NK-92 treated with Interleukin-12 subunit alpha and Interleukin-12 subunit beta, amount 100 ng/mL, for 24 hours (cell line): Measurements from ENCODE around the gene RAB5IF.
A peak's percentile ranks its signal among the peaks of the same experiment; 100 is the strongest.
"Not testable (repeated sequence)": the region's sequence is repeated elsewhere in the genome, so short reads cannot be mapped to it uniquely, and the experiment has no call there.

ENCODE experiments used
- DNase-seq: peaks from one replicate; lab custom pipeline; 2025; lab: John Stamatoyannopoulos, UW

RAB5IF gene

DNA sequence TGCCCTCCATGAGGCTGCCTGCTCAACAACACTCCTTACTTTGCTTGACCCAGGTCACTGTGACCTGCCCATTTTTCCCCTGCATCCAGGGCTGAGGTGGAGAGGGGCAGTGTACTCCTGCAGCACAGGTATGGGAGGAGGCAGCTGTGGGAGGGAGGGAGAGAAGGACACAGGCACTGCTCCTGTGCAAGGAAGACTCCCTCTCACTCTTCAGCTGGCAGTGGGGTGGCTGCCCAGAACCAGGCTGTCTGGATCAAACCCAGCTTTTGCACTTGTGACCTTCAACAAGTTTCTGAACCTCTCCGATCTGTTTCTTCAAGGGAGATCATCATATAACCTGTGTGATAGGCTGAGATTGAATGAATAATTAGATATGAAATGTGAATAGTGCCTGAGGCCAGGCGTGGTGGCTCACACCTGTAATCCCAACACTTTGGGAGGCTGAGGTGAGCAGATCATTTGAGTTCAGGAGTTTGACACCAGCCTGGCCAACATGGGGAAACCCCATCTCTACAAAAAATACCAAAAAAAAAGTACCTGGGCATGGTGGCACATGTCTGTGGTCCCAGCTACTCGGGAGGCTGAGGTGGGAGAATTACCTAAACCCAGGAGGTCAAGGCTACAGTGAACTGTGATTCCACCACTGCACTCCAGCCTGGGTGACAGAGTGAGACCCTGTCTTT is 18.1 kb upstream of the RAB5IF start:
- DNase-seq = no peak

DNA sequence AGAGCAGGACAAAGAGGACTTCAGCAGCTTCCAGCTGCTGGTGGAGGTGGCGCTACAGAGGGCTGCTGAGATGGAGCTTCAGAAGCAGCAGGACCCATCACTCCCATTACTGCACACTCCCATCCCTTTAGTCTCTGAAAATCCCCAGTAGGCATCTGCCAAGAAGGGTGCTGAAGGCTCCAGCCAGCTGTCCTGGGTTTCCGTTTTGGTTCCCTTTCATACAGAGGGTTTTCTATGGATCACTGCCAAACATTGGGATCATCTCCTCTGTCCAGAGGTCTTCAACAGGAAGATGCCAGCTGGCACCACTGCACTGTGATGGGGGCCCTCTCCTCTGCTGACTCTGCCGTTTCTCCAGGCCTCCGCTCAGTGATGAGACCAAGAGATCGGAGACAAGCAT is 14.3 kb upstream of the RAB5IF start:
- DNase-seq = no peak

DNA sequence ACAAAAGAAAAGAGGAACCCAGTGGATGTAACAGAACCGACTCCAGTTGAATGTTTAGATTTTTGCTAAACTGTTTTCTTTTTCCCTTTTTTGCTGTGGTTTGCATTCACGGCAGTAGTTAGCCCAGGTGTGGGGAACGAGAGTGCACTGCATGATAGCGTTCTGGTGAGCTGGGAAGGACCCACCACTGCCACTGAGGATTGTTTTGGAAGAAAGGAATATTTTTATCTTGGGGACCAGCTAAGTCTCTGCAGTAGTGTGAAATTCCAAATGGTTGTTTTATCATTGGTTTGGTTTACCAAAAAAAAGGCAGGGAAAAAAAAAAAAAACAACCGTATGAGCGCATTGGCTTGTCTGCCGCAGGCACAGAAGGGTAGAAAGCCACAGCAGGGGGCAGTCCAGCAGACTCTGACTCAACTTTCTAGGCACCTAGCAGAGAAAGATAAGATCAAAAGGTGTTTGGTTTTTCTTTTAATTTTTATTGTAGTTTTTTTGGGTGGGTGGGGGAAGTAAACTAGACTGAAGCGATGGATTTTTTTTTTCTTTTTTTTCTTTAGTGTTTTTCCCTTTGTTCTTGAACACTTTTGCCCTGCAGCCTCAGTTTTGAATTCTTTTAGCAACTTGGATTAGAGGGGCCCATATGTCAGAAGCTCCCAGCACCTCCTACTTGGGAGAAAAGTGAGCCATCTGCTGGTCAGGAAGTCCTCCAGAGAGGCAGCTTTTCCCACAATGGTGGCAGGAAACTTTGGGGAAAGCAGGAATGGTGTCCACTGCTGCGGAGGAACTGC is 13.5 kb upstream of the RAB5IF start:
- DNase-seq = no peak

DNA sequence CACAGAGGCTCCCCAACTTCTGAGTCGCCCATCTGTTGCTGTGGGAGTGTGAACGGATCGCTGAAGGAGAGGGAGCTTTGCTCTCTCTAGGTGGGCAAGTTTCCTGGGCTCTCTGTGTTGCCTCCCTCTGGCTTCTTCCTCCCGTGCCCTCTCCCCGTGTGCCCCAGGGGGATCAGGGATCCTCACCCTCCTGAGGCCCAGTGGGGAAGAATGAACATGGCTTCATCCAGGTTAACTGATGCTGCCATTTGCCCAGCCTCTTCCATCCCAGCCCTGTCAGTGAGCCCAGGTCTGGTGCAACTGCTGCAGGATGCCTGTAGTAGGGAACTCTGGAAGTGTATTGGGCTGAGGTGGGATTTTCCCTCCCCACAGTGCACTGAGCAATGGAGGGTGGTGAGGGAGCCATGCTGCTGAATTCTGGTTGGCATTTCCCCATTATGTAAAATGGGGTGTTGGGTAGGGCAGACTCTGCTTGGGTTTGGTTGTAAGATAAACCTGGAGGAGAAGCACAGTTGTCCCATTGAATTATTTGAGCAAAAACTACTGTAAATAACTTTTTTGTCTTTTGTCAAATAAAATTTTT is 12.1 kb upstream of the RAB5IF start:
- DNase-seq = no peak

DNA sequence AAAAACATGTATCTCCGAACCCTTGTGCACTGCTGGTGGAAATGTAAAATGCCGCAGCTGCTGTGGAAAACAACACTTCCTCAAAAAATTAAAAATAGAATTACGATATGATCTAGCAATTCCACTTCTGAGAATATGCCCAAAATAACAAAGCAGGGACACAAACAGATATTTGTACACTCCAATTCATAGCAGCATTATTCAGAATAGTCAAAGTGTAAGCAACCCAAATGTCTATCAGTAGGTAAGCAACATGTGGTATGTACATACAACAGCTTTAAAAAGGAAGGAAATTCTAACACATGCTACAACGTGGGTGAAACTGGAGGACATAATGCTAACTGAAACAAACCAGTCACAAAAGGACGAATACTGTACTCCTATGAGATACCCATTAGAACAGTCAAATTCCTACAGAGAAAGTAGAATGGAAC is 5.7 kb upstream of the RAB5IF start:
- no peak for DNase-seq

DNA sequence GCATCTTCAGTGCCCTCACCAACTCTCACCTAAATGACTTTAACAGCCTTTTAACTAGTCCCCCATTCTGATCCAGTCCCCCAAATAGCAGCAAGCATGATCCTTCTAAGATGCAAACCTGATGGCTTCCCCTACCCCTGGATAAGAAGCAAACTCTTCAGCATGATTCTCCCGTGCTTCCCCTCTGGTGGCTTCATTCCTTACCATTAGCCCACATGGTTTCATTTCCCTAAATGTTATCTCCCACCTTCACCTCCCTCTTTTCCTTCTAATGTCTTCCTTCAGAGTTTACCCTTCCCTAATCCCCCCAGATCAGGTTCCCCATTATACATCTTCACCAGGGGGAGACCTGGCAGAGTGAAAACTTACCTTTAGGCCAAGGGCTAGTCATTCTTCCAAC is 4.0 kb upstream of the RAB5IF start:
- no peak for DNase-seq

DNA sequence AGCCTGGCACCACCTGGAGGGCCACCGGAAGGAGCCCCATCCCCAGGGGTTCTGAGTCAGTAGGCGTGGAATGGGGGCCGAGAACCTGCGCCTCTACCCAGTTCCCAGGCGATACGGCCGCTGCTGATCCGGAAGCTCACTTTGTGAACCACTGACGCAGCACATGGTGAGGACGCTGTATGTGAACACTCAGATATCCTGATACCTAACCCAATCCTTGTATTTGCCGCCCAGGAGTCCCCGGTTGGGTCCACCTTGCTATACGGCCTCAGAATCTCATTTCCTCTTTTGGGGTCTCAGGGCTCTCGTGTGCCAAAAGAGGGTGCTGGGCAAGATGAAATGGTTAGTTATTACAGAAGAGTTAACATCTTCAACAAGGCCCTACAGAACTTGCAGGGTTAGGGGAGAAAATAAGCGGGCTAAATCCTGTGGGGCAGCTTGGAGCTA is 604 bp upstream of the RAB5IF start:
- peak; percentile 41 for DNase-seq

DNA sequence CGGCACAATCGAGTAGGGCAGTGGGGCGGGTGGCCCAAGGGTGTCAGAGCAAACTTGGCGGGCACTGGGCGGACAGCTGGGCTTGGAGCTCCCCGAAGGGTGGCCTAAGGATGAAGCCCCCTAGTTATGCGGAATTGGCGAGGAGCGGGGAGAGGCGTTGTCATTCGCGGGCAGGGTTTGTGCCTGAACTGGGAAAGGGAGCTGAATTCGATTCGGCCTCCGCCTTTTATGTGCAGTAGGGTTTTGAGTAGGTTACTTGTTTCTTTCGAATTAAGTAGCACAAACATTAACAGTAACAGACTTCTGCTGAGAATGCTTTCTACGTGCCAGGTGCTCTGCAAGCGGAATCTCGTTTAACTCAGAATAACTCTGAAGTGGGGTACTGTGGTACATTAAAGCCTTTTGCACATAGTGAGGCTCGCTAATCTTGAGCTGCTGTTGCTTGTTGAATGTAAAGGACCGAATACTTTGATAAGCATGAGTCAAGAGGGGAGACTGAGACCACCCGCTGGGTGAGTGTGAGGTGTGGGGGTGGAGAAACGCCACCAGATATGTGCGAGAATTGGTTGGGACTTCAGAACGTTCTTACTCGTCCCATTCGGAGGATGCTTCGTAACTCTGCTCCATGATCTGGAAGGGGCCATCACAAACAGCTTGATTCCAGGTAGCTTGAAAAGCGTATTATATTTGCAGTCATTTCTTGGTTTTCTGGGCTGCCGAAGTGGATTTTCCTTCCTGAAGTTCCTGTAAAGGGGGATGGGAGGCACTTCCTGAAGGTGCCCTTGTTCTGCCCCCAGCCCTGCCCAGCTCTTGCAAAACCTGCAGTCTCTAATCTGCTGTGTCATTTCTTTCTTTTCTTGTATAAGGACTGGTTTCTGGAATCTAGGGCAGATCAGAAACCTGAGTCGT is 833 bp downstream of the RAB5IF start:
- peak; percentile 62 for DNase-seq

DNA sequence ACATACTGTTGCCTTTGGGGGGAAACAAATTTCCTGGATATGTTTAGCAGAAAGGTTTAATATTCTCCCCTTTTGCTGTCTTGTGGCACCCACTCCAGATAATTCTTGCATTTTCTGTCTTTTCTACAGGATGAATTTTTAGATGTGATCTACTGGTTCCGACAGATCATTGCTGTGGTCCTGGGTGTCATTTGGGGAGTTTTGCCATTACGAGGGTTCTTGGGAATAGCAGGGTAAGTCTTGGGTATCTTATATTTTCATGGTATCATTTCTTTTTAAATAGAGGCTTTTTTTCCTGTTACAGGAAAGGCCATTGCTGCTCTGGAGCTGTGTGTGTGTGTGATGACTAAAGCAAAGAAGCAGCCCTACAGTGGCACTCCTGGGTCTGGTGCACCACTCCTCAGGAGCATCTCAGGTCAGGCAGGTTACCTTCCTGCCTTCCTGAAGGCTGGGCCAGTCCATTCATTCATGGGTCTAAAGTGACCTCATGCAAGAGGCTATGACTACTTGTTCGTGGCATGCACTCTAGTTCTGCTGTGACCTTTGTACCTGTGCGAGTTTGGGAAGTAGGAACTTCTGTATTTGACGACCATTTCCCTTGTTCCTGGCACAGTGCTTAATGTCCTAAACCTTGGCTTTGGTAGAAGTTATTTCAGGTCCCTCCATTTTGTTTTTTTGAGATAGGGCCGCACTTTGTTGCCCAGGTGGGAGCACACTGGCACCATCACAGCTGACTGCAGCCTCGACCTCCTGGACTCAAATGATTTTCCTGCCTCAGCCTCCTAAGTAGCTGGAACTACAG is 2.2 kb downstream of the RAB5IF start:
- no peak for DNase-seq

DNA sequence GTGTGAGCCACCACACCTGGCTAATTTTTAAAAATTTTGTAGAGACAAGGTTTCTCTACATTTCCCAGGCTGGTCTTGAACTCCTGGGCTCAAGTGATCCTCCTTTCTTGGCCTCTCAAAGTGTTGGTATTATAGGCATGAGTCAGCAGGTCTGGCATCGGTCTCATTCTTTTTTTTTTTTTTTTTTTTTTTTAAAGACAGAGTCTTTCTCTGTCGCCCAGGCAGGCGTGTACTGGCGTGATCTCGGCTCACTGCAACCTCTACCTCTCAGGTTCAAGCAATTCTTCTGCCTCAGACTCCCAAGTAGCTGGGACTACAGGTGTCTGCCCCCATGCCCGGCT is 2.8 kb downstream of the RAB5IF start:
- DNase-seq = not testable (repeated sequence)

DNA sequence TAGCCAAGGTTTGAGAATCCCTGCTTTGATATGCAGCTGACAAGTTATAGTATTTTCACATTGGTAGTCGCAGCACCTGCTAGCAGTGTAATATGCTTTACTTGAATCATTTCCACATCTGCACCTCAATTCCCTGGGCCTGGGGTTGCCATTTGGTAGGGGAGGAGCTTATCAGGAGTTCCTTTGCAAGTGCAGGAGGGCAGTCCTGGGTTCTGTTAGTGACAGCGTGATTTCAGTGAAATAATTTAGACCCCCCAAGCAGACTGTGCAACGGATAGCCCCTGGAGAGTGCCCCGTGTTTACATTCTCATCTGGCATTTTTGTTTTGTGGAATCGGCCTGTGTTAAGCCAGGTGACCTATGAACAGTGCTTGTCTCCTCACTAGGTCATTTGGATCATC is 6.0 kb downstream of the RAB5IF start:
- DNase-seq = no peak

DNA sequence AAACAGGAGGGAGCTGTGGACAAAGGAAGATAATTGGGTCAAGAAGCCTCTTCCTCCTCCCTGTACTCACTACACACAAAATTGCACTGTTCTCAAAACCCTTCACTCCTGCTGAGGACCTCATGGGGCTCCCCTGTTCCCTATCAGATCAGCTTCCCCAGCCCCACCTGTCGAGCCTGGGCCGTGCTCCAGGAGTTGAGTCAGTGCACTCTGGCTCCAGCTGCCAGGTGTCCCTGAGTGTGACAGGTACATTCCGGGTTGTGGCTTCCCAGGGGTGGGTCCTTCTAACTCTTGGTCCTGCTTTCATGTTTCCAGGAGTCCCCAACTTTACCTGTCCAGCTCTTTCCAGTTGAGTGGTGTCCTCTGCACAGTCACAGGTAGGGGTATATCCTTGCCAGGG is 8.4 kb downstream of the RAB5IF start:
- DNase-seq = no peak

DNA sequence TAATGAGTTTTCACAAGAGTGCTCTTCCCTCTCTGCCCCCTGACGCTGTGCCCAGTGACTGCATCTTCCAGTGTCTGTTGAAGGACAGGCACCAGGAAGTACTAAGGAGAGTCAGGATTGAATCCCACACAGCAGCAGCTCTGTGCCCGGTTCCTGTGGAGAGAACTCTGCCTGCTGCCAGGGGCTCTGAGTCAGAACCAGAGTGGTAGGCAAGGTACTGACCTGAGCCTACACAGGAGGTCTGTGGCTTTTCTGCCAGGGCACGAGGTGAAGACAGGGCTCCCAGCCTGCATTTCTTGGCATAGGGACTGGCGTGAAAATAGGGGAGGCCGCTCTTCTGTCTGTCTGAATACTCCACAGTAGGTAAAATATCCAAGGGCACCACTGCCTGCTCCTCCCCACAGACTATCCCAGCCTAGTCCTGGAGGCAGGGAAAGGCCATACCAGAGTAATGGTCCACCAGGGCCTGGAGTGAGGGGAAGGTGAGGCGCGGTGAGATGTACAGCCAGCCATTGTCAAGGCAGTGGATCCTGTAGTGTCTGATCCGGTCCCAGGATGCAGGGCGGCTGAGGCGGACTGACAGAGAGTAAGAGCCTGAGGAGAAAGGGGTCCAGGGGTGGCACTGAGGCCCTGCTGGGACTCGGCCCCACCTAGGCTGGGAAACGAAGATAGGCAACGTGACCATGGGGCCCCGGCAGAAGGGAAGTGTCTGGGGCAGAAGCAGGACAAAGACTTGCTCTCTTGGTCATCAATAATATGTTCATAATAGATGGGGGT is 9.4 kb downstream of the RAB5IF start:
- DNase-seq = no peak

DNA sequence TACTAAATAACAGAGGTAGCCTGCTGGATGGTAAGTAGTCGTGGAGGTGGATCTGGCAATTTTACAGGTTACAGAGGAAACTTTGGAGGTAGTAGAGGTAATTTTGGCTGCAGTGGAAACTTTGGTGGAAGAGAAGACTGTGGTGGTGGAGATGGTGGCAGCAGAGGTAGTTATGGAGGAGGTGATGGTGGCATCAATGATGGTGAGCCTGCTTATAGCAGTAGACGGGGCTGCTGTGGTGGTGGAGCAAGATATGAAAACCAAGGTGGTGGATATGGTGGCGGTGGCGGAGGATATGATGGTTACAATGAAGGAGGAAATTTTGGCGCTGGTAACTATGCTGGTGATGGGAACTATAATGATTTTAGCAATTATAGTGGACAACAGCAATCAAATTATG is 15.3 kb downstream of the RAB5IF start:
- no peak for DNase-seq

DNA sequence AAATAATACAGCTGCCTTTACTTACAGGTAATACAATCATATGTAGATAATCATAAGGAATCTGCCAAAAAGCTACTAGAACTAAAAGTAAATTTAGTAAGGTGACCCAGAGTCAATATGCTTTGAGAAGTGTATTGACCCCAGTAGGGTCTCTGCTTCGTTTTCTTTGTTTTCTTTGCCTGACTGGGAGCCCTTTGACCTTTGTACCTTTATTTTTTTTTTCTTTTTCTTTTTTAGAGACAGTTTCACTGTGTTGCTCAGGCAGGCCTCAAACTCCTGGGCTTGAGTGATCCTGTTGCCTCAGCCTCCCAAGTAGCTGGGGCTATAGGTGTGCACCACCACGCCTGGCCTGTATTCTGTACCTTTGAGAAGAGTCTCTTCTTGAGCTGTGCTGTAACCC is 17.9 kb downstream of the RAB5IF start:
- no peak for DNase-seq

DNA sequence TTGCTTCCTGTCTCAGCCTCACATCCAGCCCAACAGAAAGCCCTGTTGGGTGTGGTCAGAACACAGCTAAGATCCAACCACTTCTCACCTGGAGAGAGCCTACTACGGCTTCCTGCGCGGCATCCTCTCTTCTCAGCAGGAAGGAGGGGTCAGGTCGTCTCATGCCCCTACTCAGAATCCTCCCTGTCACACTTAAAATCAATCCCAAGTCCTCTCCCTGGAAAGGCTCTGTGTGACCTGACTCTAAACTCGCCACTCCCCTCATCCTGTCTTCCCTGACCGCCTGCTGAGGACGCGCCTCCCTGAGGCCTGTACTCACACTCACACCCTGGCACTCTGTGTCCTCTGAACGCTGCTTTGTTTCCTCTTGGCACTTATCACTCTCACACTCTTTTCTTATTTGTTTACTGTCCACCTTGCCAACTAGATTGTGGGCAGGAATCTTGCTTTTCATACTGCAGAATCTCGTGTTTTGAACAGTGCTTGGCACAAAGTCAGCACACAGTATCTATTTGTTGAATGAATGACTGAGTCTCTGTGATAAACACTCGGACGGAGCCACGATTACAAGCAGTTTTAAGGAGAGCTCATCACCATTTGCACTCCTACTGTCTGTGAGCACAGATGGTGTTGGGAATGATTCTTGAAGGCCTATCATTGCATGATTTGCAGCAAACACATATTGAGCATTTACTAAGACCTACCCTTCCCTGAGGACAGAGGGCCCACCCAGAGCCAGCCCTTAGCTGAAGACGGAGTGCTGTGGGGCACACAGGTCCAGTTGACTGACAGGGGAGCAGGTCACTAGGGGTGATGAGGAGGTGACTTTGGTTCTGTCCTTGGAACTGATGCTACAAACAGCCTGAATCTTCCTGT is 18.7 kb downstream of the RAB5IF start:
- DNase-seq = no peak

DNA sequence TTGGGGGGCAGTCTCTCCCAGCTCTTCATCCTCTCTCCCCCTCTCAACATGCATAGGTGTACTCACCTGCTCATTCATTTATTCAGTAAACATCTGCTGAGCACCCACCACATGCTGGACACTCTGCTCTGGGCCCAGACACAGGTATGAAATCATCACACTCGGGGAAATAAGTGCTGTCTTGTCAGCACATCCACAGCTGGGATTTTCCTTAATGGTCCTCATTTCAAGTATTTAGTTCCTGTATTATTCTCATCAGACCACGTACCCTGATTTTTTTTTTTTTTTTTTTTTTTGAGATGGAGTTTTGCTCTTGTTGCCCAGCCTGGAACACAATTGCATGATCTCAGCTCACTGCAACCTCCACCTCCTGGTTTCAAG is 19.4 kb downstream of the RAB5IF start:
- no peak for DNase-seq

DNA sequence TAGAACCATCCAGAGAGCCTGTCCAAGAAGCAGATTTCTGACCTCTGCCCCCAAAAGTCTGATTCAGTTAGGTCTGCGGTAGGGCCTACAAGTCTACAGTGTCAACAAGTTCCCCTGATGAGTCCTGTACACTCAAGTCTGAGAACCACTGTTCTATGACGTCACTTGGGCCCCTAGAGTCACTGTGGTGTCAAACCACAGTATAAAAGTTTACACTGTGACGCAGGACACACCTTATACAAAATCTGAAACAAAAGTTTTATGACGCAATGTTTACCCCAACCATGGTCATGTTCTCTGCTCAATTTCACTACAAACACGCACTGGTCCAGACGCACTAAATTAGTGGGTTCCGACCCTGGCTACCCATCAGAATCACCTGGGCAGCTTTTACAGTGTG is 22.5 kb downstream of the RAB5IF start:
- DNase-seq = peak; percentile 54
